Germinal center (tissue), 1 donor: Measurements from ENCODE around the gene TCF7.
A peak's percentile ranks its signal among the peaks of the same experiment; 100 is the strongest.

Experiments used
- DNase-seq: peaks from one replicate; pipeline ENCODE4 v3.0.0; 2012; ENCODE audit warnings: mixed read lengths, low spot score

The TCF7 gene

DNA sequence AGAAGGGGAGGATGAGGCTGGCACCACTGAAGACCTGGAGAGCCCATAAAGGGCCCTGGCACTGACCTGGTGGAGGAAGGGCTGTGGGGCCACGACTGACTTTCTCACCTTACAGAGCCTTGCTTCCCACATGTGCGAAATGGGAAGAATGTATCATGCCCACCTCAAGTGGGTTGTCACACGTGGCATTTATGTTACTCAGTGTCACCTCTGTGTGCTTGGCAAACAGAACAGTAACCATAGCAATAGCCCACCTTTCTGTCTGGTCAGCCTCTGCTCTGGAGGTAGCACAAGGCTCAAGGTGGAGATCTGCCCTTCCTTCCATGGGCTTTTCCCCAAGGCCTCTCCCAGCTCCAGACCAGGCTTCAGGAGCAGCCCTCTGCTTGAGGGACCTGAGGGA, 16.7 kb downstream of the TCF7 start:
- no peak for DNase-seq

DNA sequence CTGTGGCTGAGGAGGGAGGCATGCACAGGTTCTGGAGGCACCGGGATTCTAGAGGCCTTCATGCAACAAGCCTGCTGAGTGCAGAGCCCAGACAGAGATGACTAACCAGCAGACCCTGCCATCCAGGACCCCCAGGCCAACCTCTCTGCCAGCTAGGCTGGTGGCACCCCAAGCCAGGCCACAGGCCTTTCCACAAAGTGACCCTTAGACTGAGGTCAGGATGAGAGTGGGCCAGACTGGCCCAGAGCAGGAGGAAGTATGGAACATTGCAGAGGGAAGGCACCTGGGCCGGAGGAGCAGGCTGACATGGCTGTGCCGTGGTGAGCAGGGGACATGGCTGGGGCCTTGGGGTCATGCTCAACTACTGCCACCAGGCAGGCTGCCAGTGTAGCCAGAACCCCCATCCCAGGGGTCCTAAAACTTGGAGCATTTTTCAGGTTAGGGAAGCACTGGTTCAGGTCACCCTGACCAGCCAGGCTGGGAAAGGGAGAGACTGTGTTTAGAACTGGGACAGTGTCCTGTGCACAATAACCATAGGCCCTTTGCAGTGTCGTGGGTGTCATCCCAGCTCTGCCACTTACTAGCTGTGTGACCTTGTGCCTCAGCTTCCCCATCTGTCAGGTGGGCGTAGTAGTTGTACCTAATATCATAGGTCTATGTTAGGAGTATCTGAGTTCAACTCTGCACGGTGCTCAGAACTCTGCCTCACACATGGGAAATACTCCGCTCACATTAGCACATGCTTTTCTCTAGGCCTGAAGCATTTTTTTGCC, 17.3 kb downstream of the TCF7 start:
- no peak for DNase-seq

DNA sequence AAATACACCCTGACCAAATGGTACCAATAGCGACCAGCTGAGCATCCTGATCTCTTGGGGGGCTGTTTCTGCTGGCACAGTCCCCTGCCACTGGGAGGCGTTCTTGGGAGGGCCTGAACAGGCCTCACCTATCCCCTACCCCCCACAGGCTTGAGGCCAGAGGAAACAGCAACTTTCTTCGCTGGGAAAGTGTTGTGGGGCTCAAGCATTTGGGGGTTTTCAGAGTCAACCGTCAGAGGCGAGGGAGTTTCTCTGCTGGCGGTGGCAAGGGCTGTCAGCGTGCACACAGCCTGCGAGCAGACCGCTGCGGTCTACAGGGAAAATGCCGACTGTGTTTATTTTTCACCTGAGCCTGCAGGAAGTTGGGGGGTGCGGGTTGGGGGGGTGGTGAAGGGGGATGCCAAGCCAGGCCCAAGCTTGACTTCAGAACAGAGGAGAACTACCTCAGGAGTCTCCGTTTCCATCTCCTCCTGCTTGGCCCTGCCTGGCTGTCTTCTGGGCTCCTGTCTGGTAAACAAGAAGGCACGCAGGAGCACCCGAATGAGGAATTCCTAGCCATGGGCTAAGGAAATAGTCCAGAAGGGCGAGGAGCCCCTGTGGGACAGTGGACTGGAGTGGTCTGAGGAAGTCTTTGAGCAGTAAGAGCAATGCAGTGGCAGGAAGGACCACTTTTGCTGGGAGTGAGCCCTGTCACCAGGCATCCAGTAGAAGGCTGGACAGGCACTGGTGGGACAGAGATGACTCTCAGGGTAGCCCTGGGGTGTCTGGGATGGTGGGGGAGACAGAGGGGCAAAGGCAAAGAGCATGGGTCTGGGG, 18.1 kb downstream of the TCF7 start:
- peak; percentile 24 for DNase-seq

DNA sequence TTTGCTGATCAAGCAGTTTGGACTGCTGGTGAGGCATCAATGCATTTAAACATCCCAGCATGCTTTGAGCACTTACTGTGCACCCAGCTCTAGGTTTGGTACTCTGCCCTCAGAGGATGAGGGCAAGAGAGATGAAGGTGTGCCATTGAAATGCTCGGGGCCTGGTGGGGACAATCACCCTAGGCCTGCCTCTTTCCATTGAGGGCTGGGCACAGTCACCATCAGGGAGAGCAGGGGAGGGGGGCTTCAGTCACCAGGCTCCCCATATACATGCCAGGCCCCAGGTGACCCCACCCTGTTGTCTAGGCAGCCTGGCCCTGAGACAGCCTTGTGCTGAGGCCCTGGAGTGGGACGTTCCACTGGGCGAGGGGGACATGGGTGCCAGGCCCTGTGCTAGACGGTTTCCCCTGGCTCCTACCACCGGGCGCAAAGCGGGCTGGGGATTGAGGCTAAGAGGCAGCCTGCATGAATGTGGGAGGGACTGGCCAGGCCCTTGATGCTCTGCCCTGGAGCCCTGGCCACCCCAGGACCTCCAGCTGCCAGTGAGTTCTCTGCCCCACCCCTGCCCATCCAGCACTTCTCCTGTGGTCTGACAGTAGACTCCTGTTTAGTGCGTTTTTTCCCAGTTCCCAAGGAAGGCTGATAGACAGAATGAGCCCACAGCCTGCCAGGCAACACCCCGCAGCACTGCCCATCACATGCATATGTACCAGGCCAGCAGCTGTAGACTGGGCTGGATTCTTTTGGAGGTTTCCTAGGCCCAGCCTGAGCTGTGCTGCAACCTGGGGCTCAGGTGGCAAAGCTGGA, 18.9 kb downstream of the TCF7 start:
- no peak for DNase-seq

DNA sequence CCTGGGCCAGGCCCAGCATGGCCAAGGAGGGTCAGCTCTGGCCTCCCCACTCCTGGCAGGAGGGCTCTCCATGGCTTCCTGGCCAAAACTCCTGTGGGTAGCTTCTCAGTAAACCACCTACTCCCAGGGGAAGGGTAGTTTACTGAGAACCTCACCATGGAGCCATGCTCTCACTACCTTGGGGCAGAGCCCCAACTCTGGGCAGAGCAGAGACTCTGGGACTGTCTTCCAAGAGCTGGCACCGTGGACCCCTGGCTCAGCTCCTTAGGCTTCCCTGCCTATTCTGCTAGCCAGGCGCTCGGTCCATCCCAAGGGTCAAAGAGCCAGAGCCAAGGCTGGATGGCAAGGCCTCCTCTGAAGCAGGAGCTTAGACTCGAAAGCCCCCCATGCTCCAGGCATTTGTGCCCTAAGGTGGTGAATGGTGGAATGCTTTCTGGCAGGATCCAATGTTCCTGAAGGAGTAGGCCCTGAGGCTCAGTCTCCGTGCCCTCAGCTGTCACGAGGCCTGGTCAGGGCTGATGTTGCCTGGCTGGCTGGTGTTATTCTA, 19.6 kb downstream of the TCF7 start:
- DNase-seq: no peak

DNA sequence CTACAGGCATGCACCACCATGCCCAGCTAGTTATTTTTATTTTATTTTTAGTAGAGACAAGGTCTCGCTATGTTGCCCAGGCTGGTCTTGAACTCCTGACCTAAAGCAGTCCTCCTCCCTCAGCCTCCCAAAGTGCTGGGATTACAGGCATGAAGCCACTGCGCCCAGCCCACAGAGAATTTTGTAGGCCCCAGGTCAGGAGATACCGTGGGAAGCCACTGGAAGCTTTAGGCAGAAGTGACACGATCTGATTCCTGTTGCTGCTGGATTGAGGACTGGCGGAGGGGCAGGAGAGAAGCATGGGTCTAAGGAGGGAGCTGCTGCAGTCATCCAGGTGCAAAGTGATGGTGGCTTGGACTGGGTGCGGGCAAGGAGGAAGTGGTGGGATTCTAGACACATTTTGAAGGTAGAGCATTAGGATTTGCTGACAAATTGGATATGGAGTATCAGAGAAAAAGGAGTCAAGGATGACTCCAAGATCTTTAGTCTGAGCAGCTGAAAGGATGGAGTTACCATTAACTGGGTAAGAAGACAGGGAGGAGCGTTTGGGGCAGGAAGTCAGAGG, 20.7 kb downstream of the TCF7 start:
- DNase-seq: no peak

DNA sequence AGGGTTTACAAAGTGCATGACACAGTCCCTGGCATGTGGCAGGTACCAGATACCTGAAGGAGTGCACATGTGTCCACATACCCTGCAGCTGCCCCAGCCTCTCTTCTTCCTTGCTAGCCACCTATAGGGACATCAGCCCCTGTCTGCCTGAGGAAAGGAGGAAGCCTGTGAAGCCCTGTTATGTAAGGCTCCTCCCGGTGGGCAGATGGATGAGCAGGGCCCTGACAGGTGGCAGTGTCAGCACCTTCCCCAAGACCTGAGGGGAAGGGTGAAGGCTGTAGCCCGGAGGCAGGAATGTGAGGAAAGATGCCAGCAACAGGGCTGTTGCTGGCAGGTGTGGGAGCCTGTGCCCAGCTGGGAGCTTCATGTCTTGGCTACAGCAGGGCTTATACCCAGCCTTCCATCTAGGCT, 21.7 kb downstream of the TCF7 start:
- DNase-seq: no peak

DNA sequence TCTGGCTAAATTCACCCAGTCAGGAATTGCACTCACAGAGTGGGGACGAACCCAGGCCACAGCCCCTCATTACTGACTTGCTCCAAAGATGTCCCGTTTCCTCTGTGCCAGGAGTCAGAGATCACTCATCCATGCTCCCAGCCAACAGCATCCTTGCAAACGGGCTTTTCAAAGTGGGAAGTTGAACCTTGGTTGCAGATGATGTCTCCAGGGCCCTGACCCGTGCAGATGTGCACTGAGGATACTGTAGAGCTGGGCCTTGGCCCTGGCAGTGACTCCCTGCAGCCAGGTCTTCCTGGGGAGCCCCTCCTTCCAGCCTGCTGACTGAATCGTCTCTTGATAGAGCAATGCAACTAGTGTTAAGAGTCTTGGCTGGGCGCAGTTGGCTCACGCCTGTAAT, 22.3 kb downstream of the TCF7 start:
- DNase-seq: no peak

DNA sequence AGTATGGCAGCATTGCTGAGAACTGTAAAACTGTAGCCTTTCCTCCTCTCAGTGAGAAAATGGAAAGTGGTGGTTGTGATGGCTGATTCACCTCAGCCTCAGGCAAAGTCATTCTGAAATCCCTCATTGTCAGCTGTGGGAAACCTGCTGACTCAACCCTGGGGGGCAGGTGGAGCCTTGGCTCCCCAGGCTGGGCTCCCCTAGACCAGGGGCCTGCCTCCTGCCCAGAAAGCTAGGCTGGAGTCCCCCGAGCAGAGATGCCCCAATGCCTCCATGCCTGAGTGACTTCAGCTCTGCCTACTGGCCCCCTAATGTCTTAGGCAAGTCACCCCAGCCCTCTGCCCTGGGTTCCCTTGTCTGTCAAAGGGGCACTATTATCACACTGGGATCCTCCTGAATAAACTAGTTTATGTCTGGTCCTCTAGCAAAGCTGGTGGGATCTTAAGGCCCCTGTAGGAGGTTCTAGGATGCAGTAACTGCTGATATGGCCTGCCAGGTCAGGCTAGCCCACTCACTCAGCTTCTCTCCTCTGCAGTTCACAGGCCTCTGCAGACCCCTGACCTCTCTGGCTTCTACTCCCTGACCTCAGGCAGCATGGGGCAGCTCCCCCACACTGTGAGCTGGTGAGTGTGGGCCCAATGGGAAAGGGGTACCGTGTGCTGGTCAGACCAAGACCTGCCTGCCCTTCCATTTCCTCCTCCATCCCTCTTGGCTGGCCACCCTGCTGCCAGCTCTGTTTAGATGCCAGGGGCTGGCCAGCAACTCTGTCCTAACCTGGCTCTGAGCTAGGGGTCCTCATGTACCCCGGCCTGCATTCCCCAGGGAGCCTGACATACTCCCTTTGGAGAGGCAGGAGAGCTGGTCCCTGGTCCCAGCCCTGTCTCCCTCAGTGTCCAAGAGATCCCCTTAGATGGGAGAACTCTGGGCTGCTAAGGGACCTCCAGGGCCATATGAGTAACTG, 24.2 kb downstream of the TCF7 start:
- no peak for DNase-seq

DNA sequence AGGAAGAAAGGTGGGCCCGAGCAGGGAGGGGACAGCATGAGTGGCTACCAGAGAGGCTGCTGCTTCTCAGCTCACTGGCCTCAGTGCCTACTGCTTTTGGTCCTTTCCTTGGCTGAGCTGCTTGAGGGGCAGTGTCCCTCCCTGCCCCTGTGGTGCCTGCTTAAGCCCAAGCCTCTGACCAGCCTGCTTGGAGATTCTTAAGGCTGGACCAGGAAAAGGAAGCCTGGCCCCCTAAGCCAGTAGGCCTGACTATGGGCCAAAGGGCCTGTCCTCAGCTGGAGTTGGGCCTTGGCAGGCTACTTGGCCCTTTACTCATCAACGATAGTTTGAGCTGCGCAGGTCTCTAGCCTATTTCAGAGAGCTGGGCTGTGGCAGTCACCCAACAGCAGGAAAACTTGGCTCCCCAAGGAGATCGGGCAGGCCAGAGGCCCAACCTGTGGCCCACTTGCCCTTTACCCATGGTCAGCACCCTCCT, 24.9 kb downstream of the TCF7 start:
- no peak for DNase-seq

DNA sequence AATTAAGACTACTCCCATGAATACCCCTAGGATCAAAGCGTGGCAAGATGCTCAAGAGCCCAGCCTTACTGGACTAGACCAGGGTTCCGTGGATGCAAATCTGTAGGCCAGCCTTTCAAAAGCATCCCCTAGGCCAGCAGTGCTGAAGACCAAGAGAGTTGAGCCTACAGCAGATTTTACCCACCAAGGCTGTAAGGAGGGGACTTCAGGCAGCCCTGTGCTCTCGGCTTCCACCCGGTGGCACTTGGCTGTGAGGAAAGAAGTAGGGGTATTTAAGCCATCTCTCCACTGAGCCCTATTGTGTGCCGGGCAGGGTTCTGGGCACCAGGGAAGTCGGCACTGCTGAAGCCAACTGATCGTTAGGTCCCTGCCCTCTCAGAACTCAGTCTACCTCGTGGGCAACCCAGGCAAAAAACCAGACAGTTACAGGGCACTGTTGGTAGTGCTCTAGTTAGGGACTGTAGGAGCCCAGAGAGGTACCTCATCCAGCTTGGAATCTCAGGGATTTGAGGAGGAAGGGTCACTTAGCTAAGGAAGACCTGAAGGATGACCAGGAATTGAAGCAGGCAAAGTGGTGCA, 25.5 kb downstream of the TCF7 start:
- no peak for DNase-seq

DNA sequence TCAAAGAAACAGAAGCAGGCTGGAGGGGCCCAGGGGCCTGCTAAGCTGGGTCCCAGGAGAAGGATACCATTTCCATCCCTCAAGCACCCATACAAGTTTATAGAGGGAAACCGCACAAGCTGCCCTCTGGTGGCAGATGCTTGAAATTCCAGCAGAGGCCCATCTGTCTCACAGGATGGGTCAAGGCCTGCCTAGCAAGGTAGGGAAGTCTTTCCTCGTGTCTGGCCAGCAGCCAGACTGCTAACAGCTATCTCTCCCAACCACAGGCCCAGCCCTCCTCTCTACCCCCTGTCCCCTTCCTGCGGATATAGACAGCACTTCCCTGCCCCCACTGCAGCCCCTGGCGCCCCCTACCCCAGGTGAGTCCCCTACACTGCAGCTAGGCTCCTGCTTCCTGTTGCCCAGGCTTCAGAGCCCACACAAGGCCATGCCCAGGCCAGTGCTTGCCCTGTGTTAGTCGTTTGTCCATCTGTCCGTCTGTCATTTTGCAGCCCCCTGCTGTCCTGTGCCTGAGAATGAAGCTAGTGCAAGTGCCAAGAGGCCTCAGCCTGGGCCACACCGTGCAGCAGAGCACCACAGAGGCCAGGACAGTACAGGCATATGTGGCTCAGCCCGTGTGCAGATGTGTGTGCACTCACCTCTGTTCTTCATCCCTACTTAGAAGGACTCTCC, 26.2 kb downstream of the TCF7 start:
- DNase-seq: peak; percentile 60

DNA sequence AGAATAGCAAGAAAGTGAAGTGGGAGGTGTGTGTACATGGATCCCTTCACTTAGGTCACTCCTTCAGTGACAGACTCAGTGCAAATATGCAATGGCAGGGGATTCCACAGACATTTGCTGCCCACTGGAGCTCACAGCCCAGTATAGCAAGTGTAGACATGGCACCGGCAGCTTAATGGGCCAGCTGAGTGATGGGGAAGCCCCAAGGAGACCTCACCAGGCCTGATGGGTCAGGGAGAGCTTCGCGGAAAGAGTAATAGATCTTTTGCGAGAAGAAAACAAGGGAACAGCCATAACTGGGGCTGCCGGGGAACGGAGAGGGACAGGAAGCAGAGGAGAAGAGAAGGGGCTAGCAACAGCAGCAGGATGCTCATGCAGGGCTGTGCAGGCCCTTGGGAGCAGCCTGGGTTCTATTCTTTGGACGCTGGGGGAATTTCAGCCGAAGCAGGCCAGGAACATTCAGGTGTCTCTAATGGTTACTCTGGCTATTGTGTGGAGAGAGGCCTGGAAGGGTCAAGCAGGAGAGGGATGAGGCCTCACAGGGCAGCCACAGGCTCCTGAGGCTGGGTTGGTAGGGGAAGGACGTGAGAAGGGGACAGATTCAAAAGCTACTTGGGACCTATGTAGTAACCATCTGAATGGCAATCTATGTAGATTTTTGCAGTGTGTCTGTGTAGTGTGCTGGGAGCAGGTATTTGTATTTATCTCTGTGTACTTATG, 27.0 kb downstream of the TCF7 start:
- no peak for DNase-seq

DNA sequence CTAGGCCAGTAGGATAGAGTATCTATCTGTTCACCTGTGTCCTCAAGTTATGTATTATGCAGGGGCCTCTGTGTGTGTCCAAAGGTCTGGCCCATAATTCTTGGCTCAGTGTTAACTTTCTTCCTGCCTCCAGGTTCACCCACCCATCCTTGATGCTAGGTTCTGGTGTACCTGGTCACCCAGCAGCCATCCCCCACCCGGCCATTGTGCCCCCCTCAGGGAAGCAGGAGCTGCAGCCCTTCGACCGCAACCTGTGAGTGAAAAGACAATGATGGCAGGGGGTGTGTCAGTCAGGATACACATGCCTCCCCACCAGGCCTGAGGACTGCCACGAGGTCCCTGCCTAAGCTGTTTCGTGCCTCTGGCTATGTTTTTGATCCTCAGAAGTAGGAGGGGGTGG, 27.6 kb downstream of the TCF7 start:
- DNase-seq: no peak

DNA sequence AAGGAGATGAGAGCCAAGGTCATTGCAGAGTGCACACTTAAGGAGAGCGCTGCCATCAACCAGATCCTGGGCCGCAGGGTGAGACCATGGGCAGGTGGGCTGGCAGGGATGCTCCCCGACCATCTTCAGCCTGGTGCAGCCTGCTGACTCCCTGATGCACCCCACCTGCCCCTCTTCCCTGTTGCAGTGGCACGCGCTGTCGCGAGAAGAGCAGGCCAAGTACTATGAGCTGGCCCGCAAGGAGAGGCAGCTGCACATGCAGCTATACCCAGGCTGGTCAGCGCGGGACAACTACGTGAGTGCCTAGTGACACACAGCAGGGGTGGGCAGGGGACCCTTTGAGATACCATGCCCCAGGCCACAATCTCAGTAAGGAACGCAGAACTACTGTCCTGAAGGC, 28.3 kb downstream of the TCF7 start:
- no peak for DNase-seq

DNA sequence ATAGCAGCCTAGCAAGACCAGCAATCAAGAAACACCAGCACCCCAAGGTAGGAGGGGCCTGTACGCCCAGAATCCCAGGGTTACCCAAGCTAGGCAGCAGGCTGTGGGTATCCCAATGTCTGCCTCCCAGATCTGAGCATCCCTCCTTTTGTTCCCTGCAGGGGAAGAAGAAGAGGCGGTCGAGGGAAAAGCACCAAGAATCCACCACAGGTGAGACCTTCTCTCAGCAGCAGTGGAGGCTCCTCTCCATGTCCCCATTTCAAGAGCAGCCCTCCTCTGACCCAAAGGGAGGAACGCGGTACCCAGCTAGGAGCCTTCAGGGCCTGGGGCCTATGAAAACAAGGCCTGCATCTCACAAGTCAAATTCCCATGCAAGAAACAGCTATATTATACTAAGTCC, 28.9 kb downstream of the TCF7 start:
- DNase-seq: no peak

DNA sequence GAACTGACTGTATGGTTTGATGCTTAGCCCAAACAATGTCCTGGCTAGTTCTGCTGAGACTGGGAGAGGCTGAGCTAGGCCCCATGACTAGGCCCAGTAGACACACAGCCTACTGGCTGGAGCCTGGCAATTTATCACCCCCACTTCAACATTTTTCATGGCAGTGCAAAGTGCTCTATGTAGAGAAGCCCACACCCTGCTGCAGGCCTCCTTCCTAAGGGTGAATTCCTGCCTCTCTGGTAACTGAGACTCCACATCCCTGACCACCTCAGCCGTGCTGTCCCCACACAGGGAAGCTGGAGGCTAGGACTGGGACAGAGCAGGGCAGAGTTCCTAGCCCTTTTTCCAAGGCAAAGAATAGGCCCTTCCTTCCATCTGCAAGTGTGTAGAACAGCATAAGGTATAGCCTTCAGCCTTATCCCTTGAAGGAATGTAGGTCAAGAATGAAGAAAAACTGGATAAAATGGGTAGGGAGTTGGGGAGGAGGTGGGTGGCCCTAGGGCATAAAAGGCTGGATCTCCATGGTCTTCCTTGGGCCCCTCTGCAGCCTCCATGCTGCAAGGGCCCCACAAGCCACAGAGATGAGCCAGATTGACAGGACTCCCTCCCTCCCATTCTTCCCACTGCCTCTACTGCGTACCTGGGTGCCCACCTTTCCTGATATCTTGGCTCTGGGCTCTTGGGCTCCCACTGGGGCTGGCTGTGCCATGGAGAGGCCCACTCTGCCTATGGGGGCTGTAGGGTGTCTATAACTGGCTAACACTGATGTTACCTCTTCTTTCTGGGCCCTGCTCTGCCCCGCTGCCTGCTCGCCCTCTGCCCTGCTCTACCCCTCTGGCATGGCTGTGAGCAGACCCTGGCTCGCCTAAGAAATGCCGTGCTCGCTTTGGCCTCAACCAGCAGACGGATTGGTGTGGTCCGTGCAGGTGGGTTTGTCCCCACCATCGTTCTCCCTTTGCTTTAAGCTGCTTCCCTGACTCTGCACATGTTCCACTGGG, 29.8 kb downstream of the TCF7 start:
- no peak for DNase-seq
